Lower lobe of right lung (tissue), 2 donors: ENCODE results near the gene RAD18. TPM values are rescaled to one million over a fixed set of nuclear protein-coding genes. Genes with fewer than 3 reads are reported as not detected.

Source experiments
- ATAC-seq, 2 donors: fragments of 200-7000 bp; cut with Tn5 transposase; one replicate each; pipeline ENCODE4 v1.9.1; 2020 to 2022; ENCODE audit warnings: mild to moderate bottlenecking in 2 of 2, moderate library complexity in 2 of 2
- DNase-seq: peaks from one replicate; pipeline ENCODE4 v3.0.0-alpha.2; 2020
- H3K27ac ChIP-seq: fragments of 200-600 bp; one replicate; pipeline ENCODE4 v1.8.0; 2022
- H3K27me3 ChIP-seq: fragments of 200-600 bp; one replicate; pipeline ENCODE4 v1.8.0; 2022; ENCODE audit warnings: low read depth
- H3K36me3 ChIP-seq: fragments of 200-600 bp; one replicate; pipeline ENCODE4 v1.8.0; 2022; ENCODE audit warnings: mild to moderate bottlenecking
- H3K4me1 ChIP-seq: fragments of 200-600 bp; one replicate; pipeline ENCODE4 v1.8.0; 2022
- H3K4me3 ChIP-seq: fragments of 200-600 bp; one replicate; pipeline ENCODE4 v1.8.0; 2022; ENCODE audit warnings: mild to moderate bottlenecking
- H3K9me3 ChIP-seq: fragments of 200-600 bp; one replicate; pipeline ENCODE4 v1.8.0; 2022
- CTCF ChIP-seq: fragments of 200-600 bp; IDR thresholded peaks from one replicate; pipeline ENCODE4 v1.8.0; 2022; ENCODE audit warnings: antibody characterized with exemption, mild to moderate bottlenecking
- intact Hi-C: fragments of 100-400 bp; cut with DNase I; formaldehyde crosslinking; loops from one replicate; pipeline ENCODE4 v1.11.0; 2022
- total RNA-seq: library from RNA; stranded (reverse); fragmentation: NEBNext Ultra II Directional; extraction: Animal tissue kit (Norgen Biotek cat#: 25700); gene quantifications from one replicate; pipeline ENCODE4 v1.2.1, GENCODE V29; 2021
- donor health status: DM: no; HTN: yes; CAD: no; lungs with severe emphysema.

RAD18 gene
- total RNA-seq, 1 donor from 2014 or later, result 12.6 TPM

GRCh38 chr3:8836096-8836495 is 127.2 kb downstream of the RAD18 start:
- Histone ChIP-seq H3K27ac (no peak overlapping the region), H3K9me3 (no peaks in the 10 kb centered on the region), H3K4me1 (no peaks in the 10 kb centered on the region), H3K27me3 (no peaks in the 10 kb centered on the region), H3K36me3 (no peaks in the 10 kb centered on the region), H3K4me3 (no peak overlapping the region)
- no peak for DNase-seq
- ATAC-seq, result no peak
- no peak for TF ChIP-seq CTCF
- intact Hi-C loops, result no loop called here

GRCh38 chr3:8835385-8835784 is 127.9 kb downstream of the RAD18 start:
- ATAC-seq (no peak), DNase-seq (no peak)
- Histone ChIP-seq H3K27ac (no peak overlapping the region), H3K4me3 (no peak overlapping the region), H3K27me3 (no peaks in the 10 kb centered on the region), H3K36me3 (no peaks in the 10 kb centered on the region), H3K9me3 (no peaks in the 10 kb centered on the region), H3K4me1 (no peaks in the 10 kb centered on the region)
- intact Hi-C loops, result no loop called here
- no peak for TF ChIP-seq CTCF

- ATAC-seq (no peak), DNase-seq (no peak)
- TF ChIP-seq CTCF, result no peak
- Histone ChIP-seq H3K4me1 (no peaks in the 10 kb centered on the region), H3K4me3 (no peak overlapping the region), H3K27me3 (no peaks in the 10 kb centered on the region), H3K27ac (no peak overlapping the region), H3K36me3 (no peaks in the 10 kb centered on the region), H3K9me3 (no peaks in the 10 kb centered on the region)
- intact Hi-C loops, result no loop called here
Measured at GRCh38 chr3:8834974-8835373, 128.3 kb downstream of the RAD18 start.

- Histone ChIP-seq H3K4me1 (no peaks in the 10 kb centered on the region), H3K9me3 (no peaks in the 10 kb centered on the region), H3K27ac (no peak overlapping the region), H3K27me3 (no peaks in the 10 kb centered on the region), H3K36me3 (no peaks in the 10 kb centered on the region), H3K4me3 (no peak overlapping the region)
- no peak for DNase-seq
- no peak for ATAC-seq
- no peak for TF ChIP-seq CTCF
- intact Hi-C loops, result no loop called here
Measured at GRCh38 chr3:8827641-8828040, 135.6 kb downstream of the RAD18 start.

Other genes starting within 250 kb of the RAD18 start
- not detected for gene CAV3, start 229.7 kb downstream of the RAD18 start, total RNA-seq
- gene OXTR, start 193.9 kb downstream of the RAD18 start, total RNA-seq, result 0.50 TPM